HepG2 (cell line): ENCODE results near the gene ILDR2. TPM values are rescaled to one million over a fixed set of nuclear protein-coding genes. Genes with fewer than 3 reads are reported as not detected.
A peak's percentile ranks its signal among the peaks of the same experiment; 100 is the strongest.

ENCODE experiments used
- ATAC-seq: fragments of 200-7000 bp; cut with Tn5 transposase; 3 replicates; pipeline ENCODE4 v1.9.1; 2020; ENCODE audit warnings: mild to moderate bottlenecking, moderate library complexity
- BruUV-seq: library from RNA; stranded (reverse); fragments of 400-500 nt; replicated peaks from 2 replicates; lab custom pipeline; 2021; lab: Mats Ljungman, UMichigan
- CTCF ChIA-PET: fragments of 300-600 bp; formaldehyde crosslinking; extraction: SDS; loops from one replicate; lab custom pipeline; 2021; ENCODE audit warnings: low total read pairs, inconsistent platforms, low intra/inter-chr PET ratio; lab: Yijun Ruan, JAX
- POLR2A ChIA-PET: fragments of 350-600 bp; sonication (Branson Sonifier 250); formaldehyde crosslinking; loops from one replicate; lab custom pipeline; 2020; ENCODE audit warnings: antibody characterized with exemption, inconsistent platforms; lab: Yijun Ruan, JAX
- DNase-seq: peaks from one replicate; pipeline ENCODE4 v3.0.0-alpha.2; 2015; ENCODE audit warnings: low spot score
- FAIRE-seq: peaks from 3 replicates; lab custom pipeline; 2011; peaks lifted over from hg19 to GRCh38; lab: Jason Lieb, UNC
- H2AFZ ChIP-seq: one replicate; pipeline ENCODE4 v1.6.1; 2011; ENCODE audit warnings: low read length, inconsistent platforms
- H3K27ac ChIP-seq: fragments of 300-600 bp; 3 replicates; pipeline ENCODE4 v1.8.0; 2011; ENCODE audit warnings: mixed run types, mild to moderate bottlenecking, mixed read lengths, low read length, inconsistent platforms; ENCODE audit not compliant: insufficient read depth; ENCODE audit errors: extremely low read length
- H3K27me3 ChIP-seq, 2 experiments: fragments of 200-600 bp in 1 of 2; 2 replicates in 1 of 2; 3 replicates in 1 of 2; pipeline versions ENCODE4 v1.6.0 to v1.8.0; 2011; ENCODE audit warnings: low read length in 2 of 2, mild to moderate bottlenecking in 2 of 2, moderate library complexity in 2 of 2, inconsistent platforms in 1 of 2; ENCODE audit not compliant: insufficient read depth in 2 of 2, control insufficient read depth in 1 of 2
- H3K36me3 ChIP-seq, 2 experiments: fragments of 200-600 bp in 1 of 2; replicated peaks in 1 of 2; 2 replicates in 1 of 2; 3 replicates in 1 of 2; pipeline versions ENCODE4 v1.5.1 to v1.8.0; 2011; ENCODE audit warnings: low read length in 2 of 2, inconsistent platforms in 1 of 2; ENCODE audit not compliant: insufficient read depth in 2 of 2, control insufficient read depth in 1 of 2
- H3K4me1 ChIP-seq: 2 replicates; pipeline ENCODE4 v1.5.1; 2012; ENCODE audit warnings: low read length, inconsistent platforms; ENCODE audit not compliant: insufficient read depth
- H3K4me2 ChIP-seq: 2 replicates; pipeline ENCODE4 v1.6.0; 2011; ENCODE audit warnings: low read depth, low read length, inconsistent platforms
- H3K4me3 ChIP-seq, 3 experiments: fragments of 200-600 bp in 1 of 3; sonication (generic), shearing (Covaris generic) in 1 of 3; replicated peaks in 1 of 3; 2 replicates each; pipeline ENCODE4 v1.5.1; 2011 to 2016; ENCODE audit warnings: low read length in 3 of 3, inconsistent platforms in 2 of 3, low read depth in 2 of 3, mild to moderate bottlenecking in 2 of 3, control low read depth in 1 of 3, mixed read lengths in 1 of 3; ENCODE audit not compliant: insufficient read depth in 1 of 3
- H3K79me2 ChIP-seq: one replicate; pipeline ENCODE4 v1.6.1; 2011; ENCODE audit warnings: low read length, inconsistent platforms; ENCODE audit not compliant: insufficient read depth
- H3K9ac ChIP-seq: 2 replicates; pipeline ENCODE4 v1.6.0; 2011; ENCODE audit warnings: mild to moderate bottlenecking, low read depth, low read length, inconsistent platforms; ENCODE audit not compliant: insufficient read depth
- H3K9me3 ChIP-seq: 2 replicates; pipeline ENCODE4 v1.5.1; 2012; ENCODE audit warnings: mild to moderate bottlenecking, low read length
- H4K20me1 ChIP-seq: 2 replicates; pipeline ENCODE4 v1.6.0; 2011; ENCODE audit warnings: inconsistent platforms, mild to moderate bottlenecking, low read length, moderate library complexity; ENCODE audit not compliant: insufficient read depth
- CCAR2 ChIP-seq: fragments of 200-400 bp; formaldehyde crosslinking; optimal IDR thresholded peaks from 2 replicates; pipeline ENCODE3; 2018; ENCODE audit warnings: low read depth, mild to moderate bottlenecking, low read length, moderate library complexity
- CHD4 ChIP-seq: fragments of 200-600 bp; sonication (generic); IDR thresholded peaks from 2 replicates; pipeline ENCODE4 v1.7.0; 2017; ENCODE audit warnings: mild to moderate bottlenecking, low read length, borderline replicate concordance
- HDAC2 ChIP-seq: sonication (generic); formaldehyde crosslinking; IDR thresholded peaks from 2 replicates; pipeline ENCODE4 v1.4.0; 2020; ENCODE audit warnings: missing genetic modification reagents
- HMG20A ChIP-seq: IDR thresholded peaks from 2 replicates; pipeline ENCODE4 v1.6.1; 2016; ENCODE audit warnings: borderline replicate concordance
- KDM1A ChIP-seq: IDR thresholded peaks from 2 replicates; pipeline ENCODE4 v1.6.1; 2016; ENCODE audit warnings: missing compliant biosample characterization
- PATZ1 ChIP-seq: sonication (generic); formaldehyde crosslinking; IDR thresholded peaks from 2 replicates; pipeline ENCODE4 v1.4.0; 2020; ENCODE audit warnings: missing genetic modification reagents
- PLSCR1 ChIP-seq: sonication (generic); formaldehyde crosslinking; IDR thresholded peaks from 2 replicates; pipeline ENCODE4 v1.5.0; 2020; ENCODE audit warnings: missing genetic modification reagents, mild to moderate bottlenecking, borderline replicate concordance
- RCOR2 ChIP-seq: IDR thresholded peaks from 2 replicates; pipeline ENCODE4 v1.6.1; 2016; ENCODE audit warnings: missing biosample characterization, missing genetic modification reagents
- RELA ChIP-seq: sonication (generic); formaldehyde crosslinking; IDR thresholded peaks from 2 replicates; pipeline ENCODE4 v1.4.0; 2020; ENCODE audit warnings: missing genetic modification reagents
- XBP1 ChIP-seq: sonication (generic); formaldehyde crosslinking; IDR thresholded peaks from 2 replicates; pipeline ENCODE4 v1.5.0; 2020; ENCODE audit warnings: missing genetic modification reagents
- ZMYM3 ChIP-seq: sonication (generic); formaldehyde crosslinking; IDR thresholded peaks from 2 replicates; pipeline ENCODE4 v1.5.1; 2020; ENCODE audit warnings: mild to moderate bottlenecking, missing genetic modification reagents
- ZNF3 ChIP-seq: IDR thresholded peaks from 2 replicates; pipeline ENCODE4 v1.7.0; 2017; ENCODE audit warnings: inconsistent platforms
- ZNF329 ChIP-seq: sonication (generic); formaldehyde crosslinking; IDR thresholded peaks from 2 replicates; pipeline ENCODE4 v1.9.0; 2021; ENCODE audit warnings: low read depth, mild to moderate bottlenecking, missing genetic modification reagents
- ZNF597 ChIP-seq: sonication (generic); formaldehyde crosslinking; IDR thresholded peaks from 2 replicates; pipeline ENCODE4 v1.5.0; 2020; ENCODE audit warnings: missing genetic modification reagents
- ZNF629 ChIP-seq: sonication (generic); formaldehyde crosslinking; conservative IDR thresholded peaks from 2 replicates; pipeline ENCODE4 v1.5.0; 2020; ENCODE audit warnings: missing genetic modification reagents
- WGBS: methylation state at CpG from one replicate; pipeline ENCODE4 v1.1.6; 2017; ENCODE audit warnings: low lambda C conversion rate; 5-methylcytosine and 5-hydroxymethylcytosine counted together
- in situ Hi-C: cut with HindIII; loops from 2 replicates; pipeline ENCODE4 v1.10.0; 2017; ENCODE audit warnings: low pct_unique_long_range_greater_than_20kb; ENCODE audit not compliant: extremely low pct_ligation_motif_present
- intact Hi-C: fragments of 100-400 bp; cut with micrococcal nuclease; formaldehyde crosslinking; loops from one replicate; pipeline ENCODE4 v1.10.0; 2022; ENCODE audit not compliant: unreplicated experiment
- polyA plus RNA-seq, 8 experiments: library from polyadenylated mRNA; depleted of rRNA in 3 of 8; stranded (reverse) in 7 of 8; unstranded in 1 of 8; fragments of >200 nt; fragmentation: Illumina TruSeq in 4 of 8; extraction: Trizol in 4 of 8; gene quantifications; 2 replicates each; pipeline versions ENCODE4 v1.2.1 to v1.2.3, GENCODE V29; 2011 to 2016; ENCODE audit warnings: low read depth in 4 of 8, missing spikeins in 1 of 8, mixed read lengths in 1 of 8; ENCODE audit not compliant: insufficient read depth in 1 of 8
- total RNA-seq, 5 experiments: library from RNA; depleted of rRNA; stranded (reverse); fragments of >200 nt; fragmentation: Illumina TruSeq; extraction: Trizol; gene quantifications; 2 replicates each; pipeline ENCODE4 v1.2.3, GENCODE V29; 2016; ENCODE audit warnings: low read depth in 1 of 5

The ILDR2 gene
- total and polyA plus RNA-seq, 2 of the 13 experiments (the other 11 are each of a cell fraction or from before 2014, with no cell fraction given) = 0.04 TPM; not detected in 1

- Histone ChIP-seq H3K4me1 (peaks cover 64% of the 10 kb centered on the region), H3K27me3 (no peaks in the 10 kb centered on the region; a peak in 1 of 5 replicates), H3K4me2 (peak overlapping the region; percentile 87), H3K9ac (peak overlapping the region; percentile 93), H3K9me3 (no peaks in the 10 kb centered on the region), H4K20me1 (peaks cover 12% of the 10 kb centered on the region), H2AFZ (no peak overlapping the region), H3K79me2 (peaks cover 47% of the 10 kb centered on the region), H3K4me3 (peak overlapping the region; percentile 86 to 93 (median 92)), H3K27ac (peak overlapping the region; percentile 99), H3K36me3 (no peaks in the 10 kb centered on the region; a peak in 1 of 5 replicates)
- no TSS peak for BruUV-seq
- ChIA-PET POLR2A (interaction anchor here (1.6 to 3.5 kb wide), 3 partner anchors 32 to 36 kb away, joined by 5 to 41 read pairs (median 7); partner anchors contain the start of gene POGK), CTCF (no interaction called here)
- WGBS = 8% methylated on average over 8 of the region's 8 CpGs
- in situ Hi-C loops = no loop called here
- FAIRE-seq (no peak), DNase-seq (no peak), ATAC-seq (no peak)
- intact Hi-C loops = loop anchor here (1.0 kb wide), 1 partner anchor 36 kb away; the partner anchor contains the start of gene POGK
- TF ChIP-seq ZNF597 = no peak
- TF ChIP-seq PATZ1 = no peak
- TF ChIP-seq KDM1A (CRISPR knock-in tag) = peak; percentile 61; the same call in 1 of the 2 replicates
- TF ChIP-seq HDAC2 (CRISPR knock-in tag) = peak; percentile 49; the same call in 1 of the 2 replicates
- 0 out of 2 replicates have a peak, but pooled peaks have one; percentile 27 for TF ChIP-seq RCOR2 (CRISPR knock-in tag)
- TF ChIP-seq XBP1 (CRISPR knock-in tag) = 0 out of 2 replicates have a peak, but pooled peaks have one; percentile 4
- no peak for TF ChIP-seq HMG20A (CRISPR knock-in tag)
- no peak for TF ChIP-seq CCAR2
- peak; percentile 49; the same call in 1 of the 2 replicates for TF ChIP-seq ZNF3 (CRISPR knock-in tag)
- TF ChIP-seq ZNF629 (CRISPR knock-in tag) = peak; percentile 98
- 0 out of 2 replicates have a peak, but pooled peaks have one; percentile 13 for TF ChIP-seq RELA (CRISPR knock-in tag)
- TF ChIP-seq ZMYM3 (CRISPR knock-in tag) = peak; percentile 96
- peak; percentile 88; the same call in 1 of the 2 replicates for TF ChIP-seq CHD4
- TF ChIP-seq PLSCR1 (CRISPR knock-in tag) = no peak
- TF ChIP-seq ZNF329 = 0 out of 2 replicates have a peak, but pooled peaks have one; percentile 14
These were observed 100.0 kb downstream of the ILDR2 start for GRCh38 chr1:166875302-166875733.
